WTC11 (cell line): Measurements from ENCODE around the gene MRC2. TPM values are rescaled to one million over a fixed set of nuclear protein-coding genes. Genes with fewer than 3 reads are reported as not detected.

ENCODE experiments used
- ATAC-seq: fragments of 200-7000 bp; cut with Tn5 transposase; 2 replicates; pipeline ENCODE4 v1.10.0; 2021; ENCODE audit warnings: mild to moderate bottlenecking, moderate library complexity
- CTCF ChIA-PET: fragments of 300-600 bp; sonication (Branson Sonifier 250); formaldehyde crosslinking; loops from one replicate; lab custom pipeline; 2021; ENCODE audit warnings: antibody characterized with exemption; lab: Charles Lee
- POLR2A ChIA-PET: fragments of 350-600 bp; sonication (Branson Sonifier 250); formaldehyde crosslinking; loops from one replicate; lab custom pipeline; 2021; ENCODE audit warnings: antibody characterized with exemption; lab: Charles Lee
- DNase-seq: peaks from one replicate; pipeline ENCODE4 v3.0.0; 2021; ENCODE audit warnings: low spot score
- H3K27ac Mint-ChIP-seq: 2 replicates; pipeline ENCODE4 v1.8.0; 2021; ENCODE audit warnings: mixed read lengths
- H3K27me3 Mint-ChIP-seq: 2 replicates; pipeline ENCODE4 v1.8.0; 2021; ENCODE audit warnings: low read depth, mild to moderate bottlenecking, moderate library complexity, mixed read lengths
- H3K36me3 Mint-ChIP-seq: 2 replicates; pipeline ENCODE4 v1.8.0; 2021; ENCODE audit warnings: mixed read lengths
- H3K4me1 Mint-ChIP-seq: 2 replicates; pipeline ENCODE4 v1.8.0; 2022; ENCODE audit warnings: mixed read lengths
- H3K4me3 Mint-ChIP-seq: 2 replicates; pipeline ENCODE4 v1.8.0; 2021; ENCODE audit warnings: mild to moderate bottlenecking, moderate library complexity, mixed read lengths
- H3K9me3 Mint-ChIP-seq: 2 replicates; pipeline ENCODE4 v1.8.0; 2021; ENCODE audit warnings: mixed read lengths
- ATF6 ChIP-seq: sonication (generic); formaldehyde crosslinking; IDR thresholded peaks from 2 replicates; pipeline ENCODE4 v1.8.1; 2023; ENCODE audit warnings: mild to moderate bottlenecking, missing genetic modification reagents
- CDX4 ChIP-seq: fragments of 250-450 bp; sonication (Bioruptor Pico); IDR thresholded peaks from 2 replicates; pipeline ENCODE4 v1.9.0; 2021; ENCODE audit warnings: moderate library complexity, mild to moderate bottlenecking, inconsistent platforms, borderline replicate concordance
- CREB1 ChIP-seq: sonication (generic); formaldehyde crosslinking; IDR thresholded peaks from 2 replicates; pipeline ENCODE4 v1.8.0; 2023; ENCODE audit warnings: mild to moderate bottlenecking, missing genetic modification reagents
- CTCF ChIP-seq: fragments of 200-600 bp; IDR thresholded peaks from 2 replicates; pipeline ENCODE4 v1.8.0; 2022; ENCODE audit warnings: antibody characterized with exemption
- E2F5 ChIP-seq: sonication (generic); formaldehyde crosslinking; IDR thresholded peaks from 2 replicates; pipeline ENCODE4 v1.8.1; 2022; ENCODE audit warnings: mild to moderate bottlenecking, moderate library complexity, missing genetic modification reagents
- FOXJ3 ChIP-seq: sonication (generic); formaldehyde crosslinking; IDR thresholded peaks from 2 replicates; pipeline ENCODE4 v1.9.0; 2021; ENCODE audit warnings: missing genetic modification reagents, mild to moderate bottlenecking, borderline replicate concordance
- FOXP4 ChIP-seq: sonication (generic); formaldehyde crosslinking; IDR thresholded peaks from 2 replicates; pipeline ENCODE4 v1.8.0; 2022; ENCODE audit warnings: mild to moderate bottlenecking, missing genetic modification reagents
- HMGXB4 ChIP-seq: sonication (generic); formaldehyde crosslinking; IDR thresholded peaks from 2 replicates; pipeline ENCODE4 v1.8.1; 2023; ENCODE audit warnings: mild to moderate bottlenecking, moderate library complexity, missing genetic modification reagents
- SP1 ChIP-seq: sonication (generic); formaldehyde crosslinking; conservative IDR thresholded peaks from 2 replicates; pipeline ENCODE4 v1.8.1; 2022; ENCODE audit warnings: missing genetic modification reagents
- USF1 ChIP-seq: sonication (generic); formaldehyde crosslinking; IDR thresholded peaks from 2 replicates; pipeline ENCODE4 v1.8.0; 2022; ENCODE audit warnings: mild to moderate bottlenecking, missing genetic modification reagents
- USF2 ChIP-seq: sonication (generic); formaldehyde crosslinking; IDR thresholded peaks from 2 replicates; pipeline ENCODE4 v1.8.1; 2023; ENCODE audit warnings: mild to moderate bottlenecking, missing genetic modification reagents, moderate library complexity
- ZNF121 ChIP-seq: sonication (generic); formaldehyde crosslinking; IDR thresholded peaks from 2 replicates; pipeline ENCODE4 v1.8.0; 2023; ENCODE audit warnings: missing genetic modification reagents
- ZNF232 ChIP-seq: sonication (generic); formaldehyde crosslinking; IDR thresholded peaks from 2 replicates; pipeline ENCODE4 v1.8.0; 2022; ENCODE audit warnings: mild to moderate bottlenecking, missing genetic modification reagents
- total RNA-seq: library from RNA; stranded (reverse); gene quantifications from 3 replicates; pipeline ENCODE4 v1.2.3, GENCODE V29; 2021

The MRC2 gene
- total RNA-seq, 1 experiment from 2014 or later: 35.3 TPM

- ATAC-seq (peak; percentile 75), DNase-seq (peak; percentile 88)
- peaks cover 13% of the 10 kb centered on the region for H3K9me3 Mint-ChIP-seq
- H3K27me3 Mint-ChIP-seq: peaks cover 15% of the 10 kb centered on the region
- H3K4me3 Mint-ChIP-seq: peak overlapping the region; percentile 80
- H3K36me3 Mint-ChIP-seq: peaks cover 13% of the 10 kb centered on the region
- TF ChIP-seq HMGXB4 (CRISPR knock-in tag) (peak; percentile 68; the same call in 1 of the 2 replicates), CTCF (peak; percentile 74), USF2 (CRISPR knock-in tag) (no peak), E2F5 (CRISPR knock-in tag) (peak; percentile 70), CDX4 (CRISPR knock-in tag) (no peak; the same call in 1 of the 2 replicates), ZNF232 (CRISPR knock-in tag) (no peak; the same call in 1 of the 2 replicates), FOXJ3 (CRISPR knock-in tag) (no peak), ATF6 (CRISPR knock-in tag) (no peak), CREB1 (CRISPR knock-in tag) (no peak), ZNF121 (CRISPR knock-in tag) (peak; percentile 80; the same call in 1 of the 2 replicates), SP1 (CRISPR knock-in tag) (peak; percentile 82), FOXP4 (CRISPR knock-in tag) (peak; percentile 53; the same call in 1 of the 2 replicates), USF1 (CRISPR knock-in tag) (no peak)
- H3K27ac Mint-ChIP-seq: no peak overlapping the region
- H3K4me1 Mint-ChIP-seq: peaks cover 30% of the 10 kb centered on the region
- POLR2A ChIA-PET: no interaction called here
- CTCF ChIA-PET: interaction anchor here (1.1 to 1.7 kb wide), 4 partner anchors 10 to 66 kb away, joined by 3 to 6 read pairs (median 4); no protein-coding TSS in a partner anchor
Measured at GRCh38 chr17:62703776-62704380, 76.4 kb downstream of the MRC2 start.
